SK-N-SH (cell line): ENCODE results near the gene UGT1A4. TPM values are rescaled to one million over a fixed set of nuclear protein-coding genes. Genes with fewer than 3 reads are reported as not detected.

Source experiments
- CTCF ChIA-PET: fragments of 300-600, 350-600 bp; formaldehyde crosslinking; extraction: SDS; loops from one replicate; lab custom pipeline; 2021; lab: Yijun Ruan, JAX
- POLR2A ChIA-PET: fragments of 350-600 bp; sonication (Branson Sonifier 250); formaldehyde crosslinking; extraction: SDS; loops from one replicate; lab custom pipeline; 2020; ENCODE audit warnings: antibody characterized with exemption, inconsistent platforms; lab: Yijun Ruan, JAX
- DNase-seq: peaks from one replicate; pipeline ENCODE4 v3.0.0; 2012
- H2AFZ ChIP-seq: fragments of 200-600 bp; sonication (generic); 2 replicates; pipeline ENCODE4 v1.8.1; 2016; ENCODE audit warnings: antibody characterized with exemption, mild to moderate bottlenecking, low read depth
- H3F3A ChIP-seq: fragments of 200-600 bp; sonication (generic); replicated peaks from 2 replicates; pipeline ENCODE3; 2016; ENCODE audit warnings: antibody characterized with exemption, mild to moderate bottlenecking; ENCODE audit not compliant: insufficient read depth
- H3K27ac ChIP-seq, 2 experiments: fragments of 200-500 bp in 1 of 2; fragments of 200-600 bp in 1 of 2; sonication (Bioruptor generic) in 1 of 2; sonication (generic), shearing (Covaris generic) in 1 of 2; 2 replicates each; pipeline versions ENCODE4 v1.5.1 to v1.6.1; 2014 to 2016; ENCODE audit warnings: low read depth in 2 of 2, inconsistent platforms in 1 of 2, low read length in 1 of 2, mild to moderate bottlenecking in 1 of 2, mixed read lengths in 1 of 2
- H3K27me3 ChIP-seq: fragments of 200-600 bp; sonication (generic), shearing (Covaris generic); 2 replicates; pipeline ENCODE4 v1.6.1; 2016; ENCODE audit warnings: mixed run types; ENCODE audit not compliant: insufficient read depth
- H3K36me3 ChIP-seq, 2 experiments: fragments of 200-500 bp in 1 of 2; fragments of 200-600 bp in 1 of 2; sonication (Bioruptor generic) in 1 of 2; sonication (generic) in 1 of 2; replicated peaks in 1 of 2; 2 replicates each; pipeline versions ENCODE3 to v1.5.1; 2014 to 2016; ENCODE audit warnings: low read length in 1 of 2, mild to moderate bottlenecking in 1 of 2; ENCODE audit not compliant: insufficient read depth in 2 of 2, control insufficient read depth in 1 of 2
- H3K4me1 ChIP-seq, 2 experiments: fragments of 200-500 bp in 1 of 2; fragments of 200-600 bp in 1 of 2; sonication (Bioruptor generic) in 1 of 2; sonication (generic), shearing (Covaris generic) in 1 of 2; 2 replicates each; pipeline versions ENCODE4 v1.5.1 to v1.6.1; 2014 to 2016; ENCODE audit warnings: low read depth in 1 of 2, low read length in 1 of 2, mixed run types in 1 of 2; ENCODE audit not compliant: insufficient read depth in 2 of 2, control insufficient read depth in 1 of 2
- H3K4me2 ChIP-seq: fragments of 200-600 bp; sonication (generic), shearing (Covaris generic); 2 replicates; pipeline ENCODE4 v1.6.1; 2017; ENCODE audit warnings: mixed run types
- H3K4me3 ChIP-seq, 2 experiments: fragments of 200-500 bp in 1 of 2; fragments of 200-600 bp in 1 of 2; sonication (Bioruptor generic) in 1 of 2; sonication (generic), shearing (Covaris generic) in 1 of 2; 2 replicates each; pipeline versions ENCODE4 v1.5.1 to v1.8.1; 2014 to 2016; ENCODE audit warnings: low read depth in 2 of 2, inconsistent platforms in 1 of 2, low read length in 1 of 2, mild to moderate bottlenecking in 1 of 2, mixed read lengths in 1 of 2, moderate library complexity in 1 of 2
- H3K79me2 ChIP-seq: fragments of 200-600 bp; sonication (generic); 2 replicates; pipeline ENCODE4 v1.8.1; 2017; ENCODE audit warnings: mild to moderate bottlenecking; ENCODE audit not compliant: insufficient read depth
- H3K9ac ChIP-seq: fragments of 200-600 bp; sonication (generic); 2 replicates; pipeline ENCODE4 v1.6.1; 2017; ENCODE audit warnings: mixed run types
- H3K9me2 ChIP-seq: fragments of 200-600 bp; sonication (generic); 2 replicates; pipeline ENCODE4 v1.6.1; 2017; ENCODE audit warnings: mixed run types
- H3K9me3 ChIP-seq: fragments of 200-600 bp; sonication (generic); 2 replicates; pipeline ENCODE4 v1.6.1; 2017; ENCODE audit warnings: mixed run types, mild to moderate bottlenecking, moderate library complexity
- H4K20me1 ChIP-seq: fragments of 200-600 bp; sonication (generic); 2 replicates; pipeline ENCODE4 v1.6.1; 2017; ENCODE audit warnings: mild to moderate bottlenecking, mixed run types; ENCODE audit not compliant: insufficient read depth
- EP300 ChIP-seq, 2 experiments: IDR thresholded peaks; 2 replicates each; pipeline versions ENCODE4 v1.4.0 to v1.6.1; 2012; ENCODE audit warnings: borderline replicate concordance in 1 of 2, low read depth in 1 of 2, low read length in 1 of 2
- EZH2phosphoT487 ChIP-seq: fragments of 200-600 bp; sonication (generic); IDR thresholded peaks from 2 replicates; pipeline ENCODE4 v1.6.1; 2017; ENCODE audit warnings: low read depth, mixed run types, mild to moderate bottlenecking, antibody characterized with exemption, moderate library complexity, borderline replicate concordance
- FOXJ3 ChIP-seq: sonication (generic); formaldehyde crosslinking; IDR thresholded peaks from 2 replicates; pipeline ENCODE4 v1.5.1; 2020; ENCODE audit warnings: mild to moderate bottlenecking, missing genetic modification reagents
- JUND ChIP-seq: IDR thresholded peaks from 2 replicates; pipeline ENCODE4 v1.4.0; 2012
- MEF2A ChIP-seq: IDR thresholded peaks from 2 replicates; pipeline ENCODE4 v1.4.0; 2012; ENCODE audit warnings: low read depth, borderline replicate concordance
- PBX3 ChIP-seq: IDR thresholded peaks from 2 replicates; pipeline ENCODE4; 2012
- TAF1 ChIP-seq: IDR thresholded peaks from 2 replicates; pipeline ENCODE4 v1.6.1; 2012; ENCODE audit warnings: low read depth, mild to moderate bottlenecking, low read length, moderate library complexity, borderline replicate concordance
- USF2 ChIP-seq: fragments of 150-350 bp; IDR thresholded peaks from 2 replicates; pipeline ENCODE4 v1.6.1; 2017; ENCODE audit warnings: antibody characterized with exemption, low read length, low read depth, borderline replicate concordance
- WGBS: methylation state at CpG from one replicate; pipeline ENCODE4 v1.1.6; 2017; ENCODE audit warnings: low lambda C conversion rate; 5-methylcytosine and 5-hydroxymethylcytosine counted together
- polyA plus RNA-seq, 3 experiments: library from polyadenylated mRNA; depleted of rRNA; stranded (reverse); fragments of >200 nt; gene quantifications; 2 replicates each; pipeline ENCODE4 v1.2.3, GENCODE V29; 2012
- TF ChIP-seq, protein P1 (sequence below): fragments of 200-600 bp; sonication (generic); IDR thresholded peaks from 2 replicates; pipeline ENCODE4 v1.6.1; 2017; ENCODE audit warnings: antibody characterized with exemption, mild to moderate bottlenecking, moderate library complexity

UGT1A4 gene
- polyA plus RNA-seq, 1 of the 3 experiments (the other 2 are of a cell fraction), result not detected

DNA sequence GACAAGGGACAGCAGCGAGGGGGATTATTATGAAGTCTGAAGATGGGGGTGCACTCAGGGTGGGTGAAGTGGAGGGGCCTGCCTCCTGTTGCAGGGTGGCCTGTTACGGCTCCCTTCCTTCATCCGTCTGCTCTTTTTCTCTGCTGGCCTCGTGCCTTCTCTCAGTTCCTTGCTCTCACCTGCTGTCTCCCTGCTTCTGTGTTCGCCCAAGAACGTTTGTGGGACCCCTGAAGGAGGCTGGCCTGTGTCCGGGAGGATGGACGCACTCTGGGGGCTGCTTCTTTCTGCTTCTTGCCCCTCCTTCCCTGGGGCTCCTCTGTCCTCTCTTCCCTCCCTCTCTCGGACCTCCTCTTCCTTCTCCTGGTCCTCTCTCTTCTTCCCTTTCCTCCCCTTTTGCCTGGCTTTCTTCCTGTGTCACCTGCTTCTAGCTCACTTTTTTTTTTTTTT, 73.4 kb downstream of the UGT1A4 start:
- no peaks in the 10 kb centered on the region for H3K9me3 ChIP-seq
- POLR2A ChIA-PET, result no interaction called here
- no peaks in the 10 kb centered on the region for H3K27me3 ChIP-seq
- no peak for TF ChIP-seq JUND
- TF ChIP-seq EZH2phosphoT487, result no peak
- TF ChIP-seq EP300 (IDR thresholded peaks at IDR 0.05; ENCODE audit: borderline replicate concordance in 1 of 2, low read depth in 1 of 2, low read length in 1 of 2), result no peak
- no peak for TF ChIP-seq TAF1
- no peak for TF ChIP-seq USF2
- TF ChIP-seq FOXJ3 (CRISPR knock-in tag), result no peak
- no peak overlapping the region for H3K4me3 ChIP-seq
- H3K36me3 ChIP-seq, result no peaks in the 10 kb centered on the region
- 66% methylated on average over 9 of the region's 9 CpGs for WGBS
- no peak for DNase-seq
- H3K9ac ChIP-seq, result no peak overlapping the region
- no peak overlapping the region for H2AFZ ChIP-seq
- no peaks in the 10 kb centered on the region for H3K9me2 ChIP-seq
- H3K79me2 ChIP-seq, result no peaks in the 10 kb centered on the region
- H3F3A ChIP-seq, result no peaks in the 10 kb centered on the region
- no peak overlapping the region for H3K27ac ChIP-seq
- H3K4me1 ChIP-seq, result no peaks in the 10 kb centered on the region
- H4K20me1 ChIP-seq, result no peaks in the 10 kb centered on the region
- H3K4me2 ChIP-seq, result no peak overlapping the region
- CTCF ChIA-PET, result no interaction called here

GRCh38 chr2:233792720-233793119, 74.2 kb downstream of the UGT1A4 start:
- WGBS, result 83% methylated on average over 7 of the region's 7 CpGs
- H3K27ac ChIP-seq, result no peak overlapping the region
- no peak overlapping the region for H2AFZ ChIP-seq
- no peak for DNase-seq
- CTCF ChIA-PET, result no interaction called here
- POLR2A ChIA-PET, result no interaction called here
- H3K79me2 ChIP-seq, result no peaks in the 10 kb centered on the region
- H3K27me3 ChIP-seq, result no peaks in the 10 kb centered on the region
- H3F3A ChIP-seq, result no peaks in the 10 kb centered on the region
- H4K20me1 ChIP-seq, result no peaks in the 10 kb centered on the region
- H3K9ac ChIP-seq, result no peak overlapping the region
- H3K9me2 ChIP-seq, result no peaks in the 10 kb centered on the region
- TF ChIP-seq, protein P1, sequence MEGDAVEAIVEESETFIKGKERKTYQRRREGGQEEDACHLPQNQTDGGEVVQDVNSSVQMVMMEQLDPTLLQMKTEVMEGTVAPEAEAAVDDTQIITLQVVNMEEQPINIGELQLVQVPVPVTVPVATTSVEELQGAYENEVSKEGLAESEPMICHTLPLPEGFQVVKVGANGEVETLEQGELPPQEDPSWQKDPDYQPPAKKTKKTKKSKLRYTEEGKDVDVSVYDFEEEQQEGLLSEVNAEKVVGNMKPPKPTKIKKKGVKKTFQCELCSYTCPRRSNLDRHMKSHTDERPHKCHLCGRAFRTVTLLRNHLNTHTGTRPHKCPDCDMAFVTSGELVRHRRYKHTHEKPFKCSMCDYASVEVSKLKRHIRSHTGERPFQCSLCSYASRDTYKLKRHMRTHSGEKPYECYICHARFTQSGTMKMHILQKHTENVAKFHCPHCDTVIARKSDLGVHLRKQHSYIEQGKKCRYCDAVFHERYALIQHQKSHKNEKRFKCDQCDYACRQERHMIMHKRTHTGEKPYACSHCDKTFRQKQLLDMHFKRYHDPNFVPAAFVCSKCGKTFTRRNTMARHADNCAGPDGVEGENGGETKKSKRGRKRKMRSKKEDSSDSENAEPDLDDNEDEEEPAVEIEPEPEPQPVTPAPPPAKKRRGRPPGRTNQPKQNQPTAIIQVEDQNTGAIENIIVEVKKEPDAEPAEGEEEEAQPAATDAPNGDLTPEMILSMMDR, result no peak
- no peak for TF ChIP-seq PBX3
- TF ChIP-seq MEF2A, result no peak
- no peaks in the 10 kb centered on the region for H3K36me3 ChIP-seq
- H3K4me2 ChIP-seq, result no peak overlapping the region
- no peak overlapping the region for H3K4me3 ChIP-seq
- H3K4me1 ChIP-seq, result no peaks in the 10 kb centered on the region
- H3K9me3 ChIP-seq, result no peaks in the 10 kb centered on the region
